T-cell (primary cell): ENCODE data around the gene EEIG2. TPM values are rescaled to one million over a fixed set of nuclear protein-coding genes. Genes with fewer than 3 reads are reported as not detected.

Source experiments
- ATAC-seq, 4 experiments: fragments of 200-7000 bp in 3 of 4; fragments of 150-1000 bp in 1 of 4; cut with Tn5 transposase; replicated peaks in 1 of 4; 1 replicate in 3 of 4; 2 replicates in 1 of 4; pipeline ENCODE4 v1.10.0; 2021; ENCODE audit warnings: moderate library complexity in 3 of 4, mild to moderate bottlenecking in 2 of 4, moderate number of reproducible peaks in 1 of 4
- CTCF ChIA-PET, 2 donors: fragments of 300-600 bp; sonication (Branson Sonifier 250); formaldehyde crosslinking; loops; one replicate each; lab custom pipeline; 2022; ENCODE audit warnings: antibody characterized with exemption in 2 of 2; lab: Charles Lee
- POLR2A ChIA-PET, 2 donors: fragments of 300-600 bp; sonication (Branson Sonifier 250); formaldehyde crosslinking; loops; one replicate each; lab custom pipeline; 2022; ENCODE audit warnings: antibody characterized with exemption in 2 of 2; lab: Charles Lee
- DNase-seq, 35 experiments: peaks; one replicate each; pipeline versions ENCODE4 v3.0.0 to v3.0.0-alpha.2; 2013 to 2023
- H3K27ac ChIP-seq: one replicate; pipeline ENCODE4 v1.5.1; 2013; ENCODE audit warnings: low read length
- H3K27me3 ChIP-seq, 2 experiments: replicated peaks in 1 of 2; 1 replicate in 1 of 2; 2 replicates in 1 of 2; pipeline versions ENCODE4 v1.6.1 to v1.7.0; 2013; ENCODE audit warnings: low read length in 1 of 2, mixed read lengths in 1 of 2; ENCODE audit not compliant: control insufficient read depth in 2 of 2, insufficient read depth in 2 of 2; ENCODE audit errors: extremely low read depth in 1 of 2
- H3K36me3 ChIP-seq, 2 donors: 1 replicate in 1 of 2; 2 replicates in 1 of 2; pipeline versions ENCODE4 v1.6.1 to v1.7.0; 2013; ENCODE audit warnings: low read length in 1 of 2; ENCODE audit not compliant: control insufficient read depth in 2 of 2, insufficient read depth in 1 of 2; ENCODE audit errors: extremely low read depth in 1 of 2
- H3K4me1 ChIP-seq, 2 experiments: 1 replicate in 1 of 2; 2 replicates in 1 of 2; pipeline versions ENCODE4 v1.6.1 to v1.7.0; 2013; ENCODE audit warnings: low read length in 2 of 2, mixed read lengths in 1 of 2; ENCODE audit not compliant: insufficient read depth in 2 of 2, control insufficient read depth in 1 of 2; ENCODE audit errors: extremely low read depth in 1 of 2
- H3K4me3 ChIP-seq, 2 donors: 1 replicate in 1 of 2; 2 replicates in 1 of 2; pipeline versions ENCODE4 v1.5.1 to v1.7.0; 2013; ENCODE audit warnings: mild to moderate bottlenecking in 2 of 2, low read length in 1 of 2, moderate library complexity in 1 of 2; ENCODE audit not compliant: control insufficient read depth in 1 of 2; ENCODE audit errors: extremely low read depth in 1 of 2
- H3K9me3 ChIP-seq: 2 replicates; pipeline ENCODE4 v1.7.0; 2013
- H3K27ac Mint-ChIP-seq, 2 donors: one replicate each; pipeline ENCODE4 v1.8.0; 2020 to 2021; ENCODE audit warnings: mild to moderate bottlenecking in 2 of 2, mixed read lengths in 2 of 2
- H3K27me3 Mint-ChIP-seq, 2 donors: one replicate each; pipeline ENCODE4 v1.8.0; 2021 to 2022; ENCODE audit warnings: mixed read lengths in 2 of 2
- H3K36me3 Mint-ChIP-seq: one replicate; pipeline ENCODE4 v1.8.0; 2021; ENCODE audit warnings: mixed read lengths
- H3K4me1 Mint-ChIP-seq, 3 donors: one replicate each; pipeline ENCODE4 v1.8.0; 2020 to 2022; ENCODE audit warnings: mixed read lengths in 3 of 3, mild to moderate bottlenecking in 1 of 3
- H3K4me3 Mint-ChIP-seq, 3 donors: one replicate each; pipeline ENCODE4 v1.8.0; 2020 to 2022; ENCODE audit warnings: mild to moderate bottlenecking in 3 of 3, mixed read lengths in 3 of 3, moderate library complexity in 3 of 3
- H3K9me3 Mint-ChIP-seq, 3 donors: one replicate each; pipeline ENCODE4 v1.8.0; 2020 to 2022; ENCODE audit warnings: mixed read lengths in 3 of 3
- WGBS: methylation state at CpG from one replicate; pipeline ENCODE4 v1.1.5; 2013; ENCODE audit warnings: missing lambda C conversion rate; ENCODE audit not compliant: insufficient coverage; 5-methylcytosine and 5-hydroxymethylcytosine counted together
- total RNA-seq, 35 experiments: library from RNA in 6 of 35; stranded (reverse) in 6 of 35; fragments of 120-200 nt in 1 of 35; gene quantifications; one replicate each; pipeline versions ENCODE4 v1.2.1 to v1.2.4 and lab custom pipeline; 2013 to 2026

The EEIG2 gene
- total RNA-seq, 5 donors from 2014 or later (not counting 1 experiment from before 2014, with no cell fraction given) = 6.7 to 16.2 (median 14.4) TPM

- no peaks in the 10 kb centered on the region for H3K9me3 Mint-ChIP-seq
- no peaks in the 10 kb centered on the region for H3K4me1 ChIP-seq
These were observed 40.6 kb downstream of the EEIG2 start for GRCh38 chr1:108600504-108600903.

GRCh38 chr1:108601708-108602410 lies 42.0 kb downstream of the EEIG2 start:
- peaks cover 28% of the 10 kb centered on the region for H3K36me3 Mint-ChIP-seq
- ATAC-seq = no peak
- POLR2A ChIA-PET = no interaction called here
- no peak overlapping the region for H3K4me3 Mint-ChIP-seq
- DNase-seq = no peak
- H3K36me3 ChIP-seq = peaks cover 4 to 30% of the 10 kb centered on the region in 2 donors
- no CpG with 5 or more reads among the region's 1 CpG for WGBS
- H3K9me3 ChIP-seq = no peaks in the 10 kb centered on the region
- no peaks in the 10 kb centered on the region for H3K27me3 Mint-ChIP-seq
- no peak overlapping the region for H3K27ac Mint-ChIP-seq
- no peak overlapping the region for H3K27ac ChIP-seq
- CTCF ChIA-PET = no interaction called here
- no peaks in the 10 kb centered on the region for H3K27me3 ChIP-seq
- no peaks in the 10 kb centered on the region for H3K4me1 ChIP-seq
- no peak overlapping the region for H3K4me3 ChIP-seq
- H3K9me3 Mint-ChIP-seq = no peaks in the 10 kb centered on the region
- peaks cover 0 to 4% (median 2%) of the 10 kb centered on the region in 3 donors for H3K4me1 Mint-ChIP-seq

More at GRCh38 chr1:108600504-108600903, 40.6 kb downstream of the EEIG2 start:
- ChIA-PET POLR2A (no interaction called here), CTCF (no interaction called here)
- DNase-seq (no peak), ATAC-seq (no peak)
- Mint-ChIP-seq H3K4me1 (peaks cover 0 to 6% (median 4%) of the 10 kb centered on the region in 3 donors), H3K27ac (no peak overlapping the region), H3K27me3 (no peaks in the 10 kb centered on the region), H3K4me3 (no peak overlapping the region), H3K36me3 (peaks cover 24% of the 10 kb centered on the region)
- H3K27ac ChIP-seq = no peak overlapping the region
- no peak overlapping the region for H3K4me3 ChIP-seq
- no CpG with 5 or more reads among the region's 4 CpGs for WGBS
- no peaks in the 10 kb centered on the region for H3K27me3 ChIP-seq
- H3K9me3 ChIP-seq = no peaks in the 10 kb centered on the region
- peaks cover 4 to 23% of the 10 kb centered on the region in 2 donors for H3K36me3 ChIP-seq

DNA sequence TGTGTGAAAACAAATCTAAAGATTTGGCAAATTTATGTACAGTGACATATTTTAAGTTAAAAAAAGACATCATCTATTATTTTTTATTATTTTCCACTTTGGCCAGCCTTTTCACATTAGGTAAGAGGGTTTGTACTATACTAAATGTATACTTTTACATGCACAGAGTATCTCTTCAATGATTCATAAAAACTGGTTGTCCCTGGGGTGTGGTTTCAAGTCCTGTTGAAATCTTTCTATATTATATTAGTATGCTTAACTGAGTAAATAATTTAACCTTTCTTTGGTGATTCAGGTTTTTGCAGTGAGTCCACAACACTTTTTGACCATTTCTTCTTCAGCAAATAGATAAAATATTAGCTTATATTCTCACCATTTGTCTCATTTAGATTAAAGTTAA lies 45.7 kb downstream of the EEIG2 start:
- no peak for DNase-seq

DNA sequence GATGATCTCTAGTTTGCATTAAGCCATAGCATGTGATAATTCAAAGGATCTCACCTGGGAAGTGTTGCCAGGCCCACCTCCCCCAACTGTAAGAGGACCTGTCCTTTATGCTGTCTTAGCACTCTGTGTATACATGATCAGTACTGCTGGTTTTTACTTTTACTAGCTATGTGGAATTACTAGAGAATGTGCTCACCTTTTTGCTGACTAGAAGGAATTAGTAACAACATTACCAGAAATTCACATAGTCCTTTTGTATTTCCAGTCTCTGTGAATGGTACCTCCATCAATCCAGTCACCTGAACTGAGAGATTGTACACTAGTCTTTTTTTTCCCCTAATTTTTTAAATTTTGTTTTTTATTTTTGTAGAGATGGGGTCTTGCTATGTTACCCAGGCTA lies 46.6 kb downstream of the EEIG2 start:
- H3K9me3 Mint-ChIP-seq = no peaks in the 10 kb centered on the region
- ATAC-seq (no peak), DNase-seq (no peak)
- H3K27ac ChIP-seq = no peak overlapping the region
- no peaks in the 10 kb centered on the region for H3K4me1 ChIP-seq
- no peaks in the 10 kb centered on the region for H3K27me3 ChIP-seq
- CTCF ChIA-PET = interaction anchor here in 1 of 2 donors (0.7 kb wide), 1 partner anchor 1306 kb away, joined by 3 read pairs; no protein-coding TSS in a partner anchor
- no peaks in the 10 kb centered on the region for H3K27me3 Mint-ChIP-seq
- peaks cover 44% of the 10 kb centered on the region for H3K36me3 Mint-ChIP-seq
- no peak overlapping the region for H3K4me3 ChIP-seq
- no peak overlapping the region for H3K4me3 Mint-ChIP-seq
- no peak overlapping the region for H3K27ac Mint-ChIP-seq
- POLR2A ChIA-PET = no interaction called here
- peaks cover 6 to 30% of the 10 kb centered on the region in 2 donors for H3K36me3 ChIP-seq
- H3K9me3 ChIP-seq = no peaks in the 10 kb centered on the region
- H3K4me1 Mint-ChIP-seq = no peaks in the 10 kb centered on the region

More for the DNA sequence above, 45.7 kb downstream of the EEIG2 start:
- ATAC-seq = no peak
- peaks cover 41% of the 10 kb centered on the region for H3K36me3 Mint-ChIP-seq
- H3K4me1 ChIP-seq = no peaks in the 10 kb centered on the region
- no peaks in the 10 kb centered on the region for H3K27me3 Mint-ChIP-seq
- no peak overlapping the region for H3K4me3 Mint-ChIP-seq
- ChIA-PET CTCF (interaction anchor here in 1 of 2 donors (1.0 kb wide), 1 partner anchor 45 kb away, joined by 3 read pairs; no protein-coding TSS in a partner anchor), POLR2A (no interaction called here)
- H3K4me1 Mint-ChIP-seq = no peaks in the 10 kb centered on the region
- no peak overlapping the region for H3K27ac Mint-ChIP-seq
- H3K9me3 Mint-ChIP-seq = no peaks in the 10 kb centered on the region
- H3K27me3 ChIP-seq = no peaks in the 10 kb centered on the region
- H3K36me3 ChIP-seq = peaks cover 6 to 30% of the 10 kb centered on the region in 2 donors
- no peak overlapping the region for H3K4me3 ChIP-seq
- H3K27ac ChIP-seq = no peak overlapping the region
- no peaks in the 10 kb centered on the region for H3K9me3 ChIP-seq

- no peaks in the 10 kb centered on the region for H3K4me1 ChIP-seq
- no peaks in the 10 kb centered on the region for H3K9me3 Mint-ChIP-seq
- 100% methylated on average over 9 of the region's 11 CpGs for WGBS
These were observed 49.7 kb downstream of the EEIG2 start for GRCh38 chr1:108609483-108610049.

More at GRCh38 chr1:108609483-108610049, 49.7 kb downstream of the EEIG2 start:
- Mint-ChIP-seq H3K36me3 (peaks cover 42% of the 10 kb centered on the region), H3K27me3 (no peaks in the 10 kb centered on the region), H3K4me1 (no peaks in the 10 kb centered on the region), H3K4me3 (no peak overlapping the region), H3K27ac (no peak overlapping the region)
- Histone ChIP-seq H3K4me3 (no peak overlapping the region), H3K27ac (no peak overlapping the region), H3K9me3 (no peaks in the 10 kb centered on the region), H3K27me3 (no peaks in the 10 kb centered on the region), H3K36me3 (peaks cover 2 to 31% of the 10 kb centered on the region in 2 donors)
- ChIA-PET CTCF (no interaction called here), POLR2A (interaction anchor here in 1 of 2 donors (0.6 kb wide), 1 partner anchor 26 kb away, joined by 3 read pairs; no protein-coding TSS in a partner anchor)
- no peak for ATAC-seq
- no peak for DNase-seq
